Inflammatory macrophage (primary cell): Measurements from ENCODE around the gene OR2V2.
"Not testable (repeated sequence)": the region's sequence is repeated elsewhere in the genome, so short reads cannot be mapped to it uniquely, and the experiment has no call there.

Source experiments
- DNase-seq, 2 donors: peaks; one replicate each; pipeline ENCODE4 v3.0.0-alpha.2; 2020 to 2022

Gene OR2V2

DNA sequence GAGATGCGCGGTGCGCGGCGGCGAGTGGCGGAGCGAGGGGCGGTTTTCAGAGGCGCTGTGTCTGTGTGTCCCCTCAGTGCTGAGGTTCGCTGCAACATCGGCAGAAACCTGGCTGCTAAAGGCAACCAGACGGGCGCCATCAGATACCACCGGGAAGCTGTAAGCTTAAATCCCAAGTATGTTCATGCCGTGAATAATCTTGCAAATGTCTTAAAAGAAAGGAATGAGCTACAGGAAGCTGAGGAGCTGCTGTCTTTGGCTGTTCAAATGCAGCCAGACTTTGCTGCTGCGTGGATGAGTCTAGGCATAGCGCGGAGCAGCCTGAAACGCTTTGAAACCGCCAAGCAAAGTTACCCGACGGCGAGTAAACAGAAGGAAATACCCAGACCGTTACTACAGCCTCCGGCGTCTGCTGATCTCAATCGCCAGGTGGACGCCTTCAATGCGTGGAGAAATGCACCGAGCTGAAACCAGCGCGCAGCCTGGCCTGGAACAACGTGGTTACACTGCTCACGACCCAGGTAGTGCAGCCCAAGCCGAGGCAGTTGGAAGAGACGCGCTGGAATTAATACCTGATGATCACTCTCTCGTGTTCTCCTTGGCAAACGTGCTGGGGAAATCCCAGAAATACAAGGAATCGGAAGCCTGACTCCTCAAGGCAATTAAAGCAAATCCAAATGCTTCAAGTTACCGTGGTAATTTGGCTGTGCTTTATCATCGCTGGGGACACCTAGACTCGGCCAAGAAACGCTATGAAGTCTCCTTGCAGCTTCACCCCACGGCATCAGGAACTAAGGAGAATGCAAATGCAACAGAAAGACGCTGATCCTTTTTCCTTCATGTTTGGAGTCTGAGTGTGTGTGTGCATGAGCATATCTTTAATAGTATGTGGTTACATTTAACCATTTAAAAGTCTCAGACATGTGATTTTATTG is 32.3 kb upstream of the OR2V2 start:
- no peak for DNase-seq

DNA sequence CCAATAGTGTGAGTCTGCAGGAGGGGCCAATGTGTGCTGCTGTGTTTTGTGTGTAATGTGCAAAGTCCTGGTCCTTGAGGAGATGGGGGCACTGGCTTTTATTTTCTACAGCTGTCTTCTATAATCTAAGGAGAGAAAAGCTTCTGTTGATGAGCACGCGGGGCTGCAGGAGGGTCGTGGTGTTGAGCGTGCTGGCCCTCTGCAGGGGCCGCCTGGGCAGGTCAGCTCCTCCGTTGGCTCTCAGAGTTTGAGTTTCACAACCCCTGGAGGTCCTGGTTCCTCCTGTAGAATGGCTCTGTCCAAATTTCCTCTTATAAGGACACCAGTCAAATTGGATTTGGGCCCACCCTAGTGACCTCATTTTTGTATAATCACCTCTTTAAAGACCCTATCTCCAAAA is 29.0 kb upstream of the OR2V2 start:
- no peak for DNase-seq

DNA sequence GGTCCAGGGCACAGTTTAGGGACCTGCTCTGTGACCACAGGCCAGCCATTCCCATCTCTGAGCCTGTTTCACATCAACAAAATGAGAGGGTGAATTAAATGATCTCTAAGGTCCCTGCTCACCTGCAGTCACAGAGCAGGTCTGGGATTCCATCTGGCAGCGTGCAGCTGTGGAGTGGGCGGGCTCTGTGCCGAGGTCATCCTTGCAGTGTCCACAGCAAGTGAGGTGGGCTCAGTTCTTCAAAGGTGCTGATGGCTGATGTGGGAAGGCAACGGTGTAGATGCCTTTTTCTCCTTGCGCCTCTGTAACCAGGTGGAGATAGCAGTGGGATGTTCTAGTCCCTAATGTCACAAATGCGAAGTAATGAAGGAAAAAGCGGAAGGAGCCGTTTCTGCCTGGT is 28.3 kb upstream of the OR2V2 start:
- DNase-seq, result no peak

DNA sequence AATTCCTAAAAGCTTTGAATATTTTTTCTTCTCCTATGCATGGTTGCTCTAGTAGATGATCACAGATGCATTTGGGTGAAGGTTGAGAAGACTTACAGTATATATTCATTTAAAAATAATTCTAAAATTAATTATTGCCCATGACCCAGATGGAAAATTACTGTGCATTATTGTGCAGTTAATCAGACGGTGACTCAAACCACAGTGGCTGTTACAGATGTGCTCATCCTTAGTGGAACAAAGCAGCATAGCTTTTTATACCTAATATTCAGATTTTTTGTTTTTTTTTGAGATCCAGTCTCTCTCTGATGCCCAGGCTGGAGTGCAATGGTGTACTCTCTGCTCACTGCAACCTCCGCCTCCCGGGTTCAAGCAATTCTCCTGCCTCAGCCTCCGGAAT is 27.1 kb upstream of the OR2V2 start:
- no peak for DNase-seq

DNA sequence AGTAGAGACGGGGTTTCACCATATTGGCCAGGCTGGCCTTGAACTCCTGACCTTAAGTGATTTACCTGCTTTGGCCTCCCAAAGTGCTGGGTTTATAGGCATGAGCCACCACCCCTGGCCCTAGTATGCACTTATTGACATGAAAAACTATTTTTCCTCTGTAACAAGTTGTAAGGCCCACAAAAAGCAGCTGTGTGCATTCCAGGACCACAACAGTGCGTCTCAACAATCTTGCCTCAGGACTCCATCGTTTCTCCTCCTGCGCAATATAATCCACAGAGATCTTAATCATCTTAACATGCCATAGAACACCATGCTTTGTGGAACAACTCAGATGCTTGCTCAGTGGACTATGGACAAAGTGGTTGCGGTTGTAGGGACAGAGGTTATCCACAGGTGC is 26.6 kb upstream of the OR2V2 start:
- DNase-seq, result no peak

DNA sequence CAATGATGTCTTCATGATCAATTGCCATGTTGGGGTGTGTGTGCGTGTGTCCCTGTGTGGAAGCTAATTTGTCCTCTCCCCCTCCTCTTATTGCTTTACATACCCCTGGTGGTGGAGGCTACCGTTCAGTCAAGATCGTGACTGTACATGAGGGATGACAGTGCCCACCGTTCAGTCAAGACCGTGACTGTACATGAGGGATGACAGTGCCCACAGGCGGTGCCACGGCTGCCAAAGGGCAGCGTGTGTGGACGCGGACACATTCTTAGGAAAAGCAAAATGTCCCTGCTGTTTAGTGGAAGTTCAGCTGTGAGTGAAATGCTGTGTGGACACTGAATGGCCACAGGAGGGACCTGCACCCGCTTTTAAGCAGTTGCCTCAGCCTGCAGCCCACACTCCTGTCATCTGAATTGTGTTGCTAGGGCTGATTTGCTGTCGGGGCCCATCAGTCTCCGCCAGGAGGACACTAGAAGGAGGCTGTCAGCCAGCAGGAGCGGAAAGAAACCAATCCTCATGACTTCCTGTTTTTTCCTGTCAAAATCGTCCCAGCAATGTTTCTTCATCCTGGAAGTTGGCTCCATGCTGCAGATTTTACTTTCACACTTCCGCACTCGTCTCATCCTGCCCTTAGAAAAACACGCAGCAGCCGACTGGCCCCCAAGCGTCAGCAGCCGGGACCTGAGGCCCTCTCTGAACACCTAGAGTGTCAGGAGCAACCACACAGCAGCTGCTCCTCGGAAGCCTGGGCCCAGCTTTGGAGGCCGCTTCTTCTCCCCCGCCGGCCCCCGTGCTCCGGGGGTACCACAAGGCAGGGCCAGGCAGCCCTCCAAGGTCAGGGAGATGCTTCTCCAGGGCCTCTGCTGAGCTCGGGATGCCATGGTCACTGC is 25.5 kb upstream of the OR2V2 start:
- peak in 1 of 2 donors; percentile 63 for DNase-seq

DNA sequence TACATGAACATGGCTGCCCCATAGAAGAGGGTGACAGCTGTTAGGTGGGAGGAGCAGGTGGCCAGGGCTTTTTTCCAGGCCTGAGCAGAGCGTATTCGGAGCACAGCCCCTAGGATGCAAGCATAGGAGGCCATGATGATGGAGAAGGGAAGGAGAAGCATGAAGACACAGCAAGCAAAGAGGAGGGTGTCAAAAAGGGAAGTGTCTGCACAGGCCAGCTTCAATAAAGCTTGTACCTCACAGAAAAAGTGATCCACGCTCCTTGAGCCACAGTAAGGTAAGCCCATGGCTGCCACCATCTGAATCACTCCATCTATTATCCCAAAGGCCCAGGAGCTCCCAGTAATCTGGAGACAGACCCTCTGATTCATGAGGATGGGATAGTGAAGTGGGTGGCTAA is 22.9 kb upstream of the OR2V2 start:
- no peak for DNase-seq

DNA sequence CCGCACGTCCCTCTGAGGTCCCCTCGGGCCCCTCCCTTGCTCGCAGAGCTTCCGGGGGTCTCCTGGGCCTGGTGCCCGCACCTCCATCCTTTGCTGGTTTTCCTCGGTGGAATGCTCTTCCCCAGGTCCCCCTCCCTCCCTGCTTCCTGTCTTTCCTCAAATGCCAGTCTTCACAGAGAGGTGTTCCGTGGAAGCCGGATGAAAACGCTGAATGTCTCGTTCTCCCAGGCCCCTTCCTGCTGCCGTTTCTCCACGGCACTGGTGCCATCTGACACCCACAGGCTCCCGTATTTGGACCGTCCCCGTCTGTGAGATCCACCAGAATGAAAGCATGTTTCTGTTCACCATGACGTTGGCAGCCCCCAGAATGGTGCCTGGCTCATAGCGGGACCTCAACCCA is 20.5 kb upstream of the OR2V2 start:
- DNase-seq, result no peak

DNA sequence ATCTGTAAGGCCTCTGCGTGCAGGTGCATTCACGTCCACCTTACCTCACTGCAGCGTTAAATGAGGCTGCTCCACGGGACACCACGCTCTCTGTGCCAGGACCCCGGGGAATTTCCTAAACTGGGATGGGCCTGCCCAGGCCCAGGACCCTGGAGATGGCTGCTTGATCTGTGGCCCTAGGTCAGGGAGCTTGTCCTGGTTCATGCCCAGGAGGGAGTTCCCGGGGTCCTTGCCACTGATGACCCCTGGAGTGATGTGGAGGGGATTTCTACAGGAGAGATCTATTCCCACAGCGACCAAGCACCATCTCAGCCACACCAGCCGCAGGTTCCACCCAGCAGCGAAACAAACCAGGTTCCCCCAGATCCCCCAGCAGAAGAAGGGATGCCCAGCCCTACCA is 19.9 kb upstream of the OR2V2 start:
- no peak for DNase-seq

DNA sequence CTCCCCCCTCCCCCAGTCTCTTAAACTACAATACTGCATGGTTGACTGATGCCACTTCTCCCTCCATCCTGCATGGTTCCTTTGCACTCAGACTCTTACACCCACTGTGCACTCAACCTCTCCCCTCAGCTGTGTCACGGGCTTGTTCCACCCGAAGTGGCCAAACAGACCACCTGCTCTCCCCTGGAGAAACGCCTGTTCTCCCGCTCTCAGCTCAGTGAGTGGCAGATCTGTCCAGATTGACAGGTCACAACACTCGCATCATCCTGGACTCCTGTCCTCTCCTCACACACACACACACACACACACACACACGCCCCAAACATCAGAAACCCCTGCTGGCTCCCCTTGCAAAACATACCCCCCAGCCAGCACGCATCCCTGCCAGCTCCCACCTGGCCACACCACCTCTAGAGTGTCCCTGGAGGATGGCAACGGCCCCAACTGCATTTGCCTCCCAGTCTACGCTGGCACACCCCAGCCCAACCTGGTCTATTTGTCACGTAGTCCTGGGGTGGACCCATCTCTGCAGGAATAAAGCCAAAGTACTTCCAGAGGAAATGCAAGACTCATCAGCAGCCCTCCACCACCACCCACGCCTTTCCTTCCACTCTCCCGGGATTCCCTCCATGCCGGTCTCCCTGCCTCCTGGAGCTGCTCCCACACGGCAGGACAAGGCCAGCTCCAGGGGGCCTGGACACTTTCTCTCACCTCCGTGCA is 19.3 kb upstream of the OR2V2 start:
- DNase-seq, result no peak

DNA sequence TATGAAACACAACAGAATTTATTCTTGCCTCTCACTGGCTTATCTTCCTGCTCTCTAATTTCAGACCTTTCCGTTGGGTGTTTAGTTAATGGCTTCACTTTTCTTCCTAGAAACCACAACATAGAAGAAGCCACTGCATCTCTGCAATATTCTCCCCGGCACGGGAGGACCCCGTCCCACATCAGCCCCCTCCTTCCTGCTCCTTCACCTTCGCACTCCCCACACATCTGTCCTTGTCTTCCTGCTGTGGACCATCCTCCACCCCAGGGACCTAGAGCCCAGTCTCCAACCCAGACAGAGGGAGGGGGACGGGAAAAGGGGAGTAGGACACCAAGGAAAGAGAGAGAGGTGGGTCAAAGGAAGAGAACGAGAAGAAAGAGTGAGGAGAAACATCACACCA is 17.8 kb upstream of the OR2V2 start:
- DNase-seq, result no peak

DNA sequence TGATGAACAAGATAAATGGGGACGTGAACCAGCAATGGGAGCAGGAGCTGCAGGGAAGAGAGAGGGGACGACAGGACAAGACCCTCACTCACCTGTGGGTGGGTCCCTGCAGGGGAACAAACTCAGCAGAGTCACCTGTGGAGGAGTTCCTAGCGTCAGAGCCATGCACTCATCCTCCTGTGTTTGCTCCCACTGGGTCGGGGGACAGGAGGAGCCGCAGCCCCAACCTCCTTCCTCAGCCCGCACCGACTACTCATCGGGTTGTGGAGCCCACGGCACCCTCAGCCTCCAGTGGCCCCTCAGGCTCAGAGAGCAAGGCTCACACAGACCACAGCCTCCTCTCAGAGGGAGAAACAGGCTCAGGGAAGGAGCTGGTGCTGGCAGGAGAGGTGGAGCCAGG is 17.3 kb upstream of the OR2V2 start:
- DNase-seq, result not testable (repeated sequence)

DNA sequence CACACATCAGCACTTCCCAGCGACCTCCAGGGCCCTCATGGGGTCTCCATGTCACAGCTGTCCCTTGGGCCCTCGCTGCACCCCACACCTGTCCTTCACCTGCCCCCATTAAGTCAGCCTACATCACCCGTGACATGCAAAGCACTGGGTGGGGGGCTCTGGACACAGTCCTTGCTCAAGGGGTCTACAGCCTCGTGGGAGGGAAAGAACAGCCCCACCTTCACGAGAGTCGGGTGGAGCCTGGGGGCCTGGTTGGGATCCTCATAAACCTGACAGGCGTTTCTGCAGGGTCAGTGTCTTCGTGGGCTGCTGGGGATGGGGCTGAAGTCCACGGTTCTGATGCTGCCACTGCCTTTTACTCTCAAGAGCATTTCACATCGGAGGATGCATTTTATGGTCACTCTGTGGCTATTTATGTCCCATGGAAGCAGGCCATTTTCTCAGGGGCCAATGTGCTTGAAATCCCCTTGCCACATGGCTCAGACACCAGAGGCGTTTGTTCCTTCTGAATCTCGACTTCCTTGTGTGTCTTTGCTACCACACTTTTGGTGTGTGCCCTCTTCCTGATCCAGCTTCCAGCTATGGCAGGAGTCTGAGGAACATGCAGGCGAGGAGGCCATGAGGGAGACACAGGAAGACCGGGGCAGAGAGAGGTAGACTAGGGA is 16.4 kb upstream of the OR2V2 start, which contains the start of gene OR2V1:
OR2V1 (minus strand) TSS at position 338 of the 665 bp plus-strand sequence. CDS start 5,865 bp downstream, outside the sequence.
- DNase-seq, result no peak

DNA sequence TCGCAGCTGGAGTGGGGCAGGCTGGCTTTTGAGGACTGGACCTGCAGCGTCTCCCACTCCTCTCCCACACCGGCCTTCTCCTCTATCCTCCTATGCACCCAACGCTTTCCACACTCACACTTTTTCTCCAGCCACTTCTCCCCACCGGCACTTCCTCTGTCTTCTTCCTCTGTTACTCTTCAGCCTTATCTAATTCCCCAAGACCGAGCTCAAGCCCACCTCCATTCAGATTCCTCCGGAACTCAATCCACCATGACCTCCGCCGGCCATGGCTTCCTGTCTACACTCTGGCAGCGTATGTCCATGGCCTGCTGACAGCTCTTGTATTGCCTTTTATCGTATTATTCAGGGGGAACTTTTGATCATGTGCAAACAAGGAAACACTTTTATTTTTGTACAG is 15.9 kb upstream of the OR2V2 start:
- DNase-seq, result no peak

DNA sequence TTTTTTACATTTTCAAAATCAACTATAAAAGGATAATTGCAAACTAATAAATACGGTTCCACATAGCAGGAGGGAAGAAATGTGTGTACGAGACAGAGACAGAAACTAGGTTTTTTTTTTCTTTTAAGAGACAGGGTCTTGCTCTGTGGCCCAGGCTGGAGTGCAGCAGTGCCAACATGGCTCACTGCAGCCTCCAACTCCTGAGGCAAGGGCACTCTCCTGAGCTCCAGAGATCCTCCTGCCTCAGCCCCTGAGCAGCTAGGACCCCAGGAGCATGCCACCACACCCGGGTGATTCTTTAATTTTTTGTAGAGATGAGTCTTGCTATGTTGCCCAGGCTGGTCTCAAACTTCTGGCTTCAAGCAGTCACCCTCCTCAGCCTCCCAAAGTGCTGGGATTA is 14.3 kb upstream of the OR2V2 start:
- no peak for DNase-seq

DNA sequence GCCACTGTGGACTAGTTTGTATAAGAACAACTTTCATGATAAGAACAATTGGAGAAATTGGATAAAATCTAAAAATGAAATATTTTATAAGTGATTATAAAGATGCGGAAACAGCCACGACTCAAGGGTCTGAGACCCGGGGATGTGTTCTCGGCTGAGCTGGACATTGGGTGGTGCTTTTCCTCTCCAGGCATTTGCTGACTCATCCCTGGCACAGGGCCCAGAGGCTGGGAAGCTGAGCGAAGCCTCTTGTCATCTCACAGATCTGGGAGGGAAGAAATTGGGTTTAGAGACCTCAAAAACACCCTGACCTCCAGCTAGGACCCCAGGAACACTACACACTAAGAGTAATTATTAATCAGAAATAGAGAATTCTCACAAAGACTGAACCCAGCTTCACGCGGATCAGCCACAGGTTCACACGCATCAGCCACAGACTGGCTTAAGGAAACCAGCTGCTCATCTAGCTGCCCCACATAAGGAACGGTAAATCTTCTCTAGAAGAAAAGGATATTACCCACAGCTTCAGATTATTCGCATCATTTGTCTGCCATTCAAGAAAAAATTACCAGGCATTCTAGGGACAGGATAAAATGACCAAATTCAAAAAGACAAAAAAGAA is 13.7 kb upstream of the OR2V2 start:
- DNase-seq, result peak in 1 of 2 donors; percentile 22

DNA sequence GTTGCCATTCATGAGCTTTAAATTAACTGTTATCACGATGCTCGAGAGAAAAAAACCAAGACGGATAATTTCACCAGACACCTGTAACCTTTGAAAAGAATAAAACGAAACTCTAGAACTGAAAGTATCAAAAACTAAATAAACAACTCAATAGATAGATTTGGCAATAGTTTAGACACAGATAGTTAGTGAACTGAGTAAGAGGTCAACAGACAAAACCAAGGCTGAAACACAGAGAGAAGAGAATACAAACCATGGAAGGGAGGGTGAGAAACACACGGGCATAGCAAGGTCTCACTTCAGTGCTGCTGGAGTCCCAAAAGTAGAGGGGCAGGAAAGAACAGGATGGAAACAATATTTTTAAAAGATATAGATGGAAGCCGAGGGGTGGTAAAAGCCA is 13.1 kb upstream of the OR2V2 start:
- DNase-seq, result no peak

DNA sequence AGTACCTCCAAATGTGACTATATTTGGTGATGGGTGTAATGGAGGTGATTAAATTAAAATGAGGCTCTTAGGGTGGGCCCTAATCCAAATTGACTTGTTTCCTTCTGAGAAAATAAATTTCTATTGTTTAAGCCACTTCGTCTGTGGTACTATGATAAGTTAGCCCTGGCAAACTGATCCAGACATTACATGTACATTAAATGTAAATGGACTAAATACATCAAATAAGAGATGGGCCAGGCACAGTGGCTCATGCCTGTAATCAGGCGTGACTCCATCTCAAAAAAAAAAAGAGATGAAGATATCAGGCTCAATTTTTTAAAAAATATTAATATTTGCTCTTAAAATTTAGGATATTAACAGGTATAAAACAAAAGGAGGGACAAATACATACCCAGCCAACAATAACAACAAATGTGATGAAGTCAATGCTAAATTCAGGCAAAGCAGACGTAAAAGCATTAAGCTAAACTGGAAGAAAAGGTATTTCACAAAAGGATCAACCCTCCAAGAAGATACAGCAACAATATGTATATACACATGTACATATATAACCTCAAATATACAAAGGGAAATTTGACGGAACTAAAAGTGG is 10.9 kb upstream of the OR2V2 start:
- DNase-seq, result no peak

DNA sequence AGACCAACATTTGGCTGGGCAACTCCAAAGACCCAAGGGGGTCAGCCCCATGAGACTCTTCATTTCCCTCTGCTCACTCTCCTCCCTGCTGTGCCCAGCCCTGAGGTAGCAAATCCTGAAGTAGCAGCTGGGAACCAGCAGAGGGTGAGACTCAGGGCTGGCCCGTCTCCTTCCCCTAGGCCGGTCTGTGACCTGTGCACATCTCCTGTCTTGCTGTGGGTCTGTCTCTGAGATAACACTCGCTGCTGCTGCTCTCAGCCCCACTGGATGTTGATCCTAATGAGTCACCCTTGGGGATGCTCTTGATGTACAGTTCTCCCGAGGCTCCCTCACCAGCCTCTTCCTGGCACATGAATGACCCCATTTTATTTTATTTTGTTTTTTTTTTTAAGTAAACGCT is 9.1 kb upstream of the OR2V2 start:
- DNase-seq, result no peak

DNA sequence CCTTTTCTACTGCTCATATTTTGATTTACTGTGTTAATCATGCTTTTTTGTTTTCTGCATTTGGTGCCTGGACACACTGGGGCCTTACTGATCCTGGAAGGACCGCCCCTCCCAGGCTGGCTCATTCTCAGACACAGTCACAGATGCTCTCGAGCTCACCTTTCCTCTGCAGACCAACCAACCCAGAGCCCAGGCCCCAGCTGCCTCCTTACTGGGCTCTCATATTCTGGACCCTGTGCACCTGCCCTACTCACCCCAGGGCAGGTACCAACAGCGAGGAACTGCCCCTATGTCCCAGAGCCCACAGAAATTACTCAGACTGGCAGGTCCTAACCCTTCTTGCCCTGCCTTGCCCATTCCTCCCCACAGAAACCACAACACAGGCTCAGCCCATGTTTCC is 6.6 kb upstream of the OR2V2 start:
- no peak for DNase-seq

DNA sequence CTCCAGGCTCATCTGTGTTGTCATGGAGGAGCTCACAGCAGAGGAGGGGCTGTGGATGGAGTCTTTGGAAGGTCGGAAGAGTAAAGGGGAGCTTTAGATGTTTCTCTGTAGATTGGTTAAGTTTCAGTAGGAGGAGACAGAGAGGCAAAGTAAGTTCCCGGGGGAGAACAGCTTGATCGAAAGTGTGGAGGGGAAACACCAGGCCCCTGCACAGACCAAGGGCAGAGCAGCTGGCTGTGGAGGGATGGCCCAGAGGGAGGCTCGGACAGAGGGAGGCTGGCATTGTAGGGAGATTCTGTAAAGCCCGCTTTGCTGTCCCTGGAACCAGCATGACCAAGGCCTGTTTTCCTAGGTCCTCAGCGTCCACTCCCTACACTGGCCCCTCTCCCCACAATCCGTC is 5.3 kb upstream of the OR2V2 start:
- DNase-seq, result no peak

DNA sequence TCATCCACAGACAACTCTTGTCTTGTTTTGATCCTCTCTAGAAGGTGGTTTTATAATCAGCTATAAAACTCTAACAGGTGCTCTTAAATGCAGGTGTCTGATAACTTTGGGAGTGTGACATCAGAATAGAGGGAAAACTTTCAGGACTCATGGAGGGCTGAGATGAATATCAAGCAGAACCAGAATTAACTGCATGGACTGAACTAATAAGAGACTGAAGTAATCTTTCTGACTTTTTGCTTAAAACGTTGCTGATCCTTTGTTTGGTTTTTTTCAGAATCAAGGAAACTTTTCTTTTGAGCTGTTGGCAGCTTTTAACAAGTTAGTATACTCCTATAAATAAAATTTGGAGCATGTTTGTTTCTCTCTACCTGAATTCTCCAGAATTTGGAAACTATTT is 2.3 kb upstream of the OR2V2 start:
- DNase-seq, result no peak
